Suppressor macrophage treated with lipopolysaccharide for 1 hour (primary cell): ENCODE measurements around the gene CTPS1.

ENCODE experiments used
- DNase-seq, 3 donors: peaks; one replicate each; pipeline ENCODE4 v3.0.0-alpha.2; 2020 to 2022

CTPS1 gene

GRCh38 chr1:40998668-40999067 lies 19.2 kb downstream of the CTPS1 start:
- DNase-seq = no peak

- no peak for DNase-seq
These were observed 23.7 kb downstream of the CTPS1 start for GRCh38 chr1:41003127-41003639.

GRCh38 chr1:41003640-41004220 lies 24.2 kb downstream of the CTPS1 start:
- DNase-seq = peak; percentile 90 to 93 (median 92)

GRCh38 chr1:41005876-41006275 lies 26.4 kb downstream of the CTPS1 start:
- no peak for DNase-seq

- no peak for DNase-seq
These were observed 27.7 kb downstream of the CTPS1 start for GRCh38 chr1:41006942-41007865.

- DNase-seq = no peak
These were observed 30.0 kb downstream of the CTPS1 start for GRCh38 chr1:41009466-41009865.

GRCh38 chr1:41010345-41010744 lies 30.8 kb downstream of the CTPS1 start:
- no peak for DNase-seq

GRCh38 chr1:41013024-41013423 lies 33.5 kb downstream of the CTPS1 start:
- no peak for DNase-seq

GRCh38 chr1:41013796-41014195 lies 34.3 kb downstream of the CTPS1 start:
- peak; percentile 77 to 86 (median 85) for DNase-seq

GRCh38 chr1:41014871-41015270 lies 35.4 kb downstream of the CTPS1 start:
- DNase-seq = no peak

GRCh38 chr1:41015281-41015896 lies 35.9 kb downstream of the CTPS1 start:
- DNase-seq = no peak

- no peak for DNase-seq
These were observed 36.5 kb downstream of the CTPS1 start for GRCh38 chr1:41015897-41016470.

- DNase-seq = no peak
These were observed 37.9 kb downstream of the CTPS1 start for GRCh38 chr1:41017141-41018017.

GRCh38 chr1:41018018-41018410 lies 38.5 kb downstream of the CTPS1 start:
- no peak for DNase-seq

- no peak for DNase-seq
These were observed 39.9 kb downstream of the CTPS1 start for GRCh38 chr1:41019353-41019745.

GRCh38 chr1:41020109-41020576 lies 40.6 kb downstream of the CTPS1 start:
- no peak for DNase-seq

GRCh38 chr1:41020654-41021053 lies 41.2 kb downstream of the CTPS1 start:
- DNase-seq = no peak

GRCh38 chr1:41021526-41022308 lies 42.2 kb downstream of the CTPS1 start, which contains the start of gene SLFNL1:
Gene SLFNL1, minus strand, starts transcription at chr1:41021725. Its CDS starts 1,065 bp downstream, at chr1:41020660.
- no peak for DNase-seq

- no peak for DNase-seq
These were observed 42.9 kb downstream of the CTPS1 start for GRCh38 chr1:41022424-41022823.

GRCh38 chr1:41023279-41023990 lies 43.9 kb downstream of the CTPS1 start:
- no peak for DNase-seq
